PC-9 (cell line): ENCODE results near the gene SKI.

Experiments used
- EZH2 ChIP-seq: fragments of 200-600 bp; sonication (generic); IDR thresholded peaks from 2 replicates; pipeline ENCODE4 v1.8.0; 2017; ENCODE audit warnings: antibody characterized with exemption, low read depth
- TF ChIP-seq, protein P1 (sequence below): fragments of 200-600 bp; sonication (generic); conservative IDR thresholded peaks from 2 replicates; pipeline ENCODE4 v1.6.1; 2017; ENCODE audit warnings: mixed run types, antibody characterized with exemption, mild to moderate bottlenecking, moderate library complexity

DNA sequence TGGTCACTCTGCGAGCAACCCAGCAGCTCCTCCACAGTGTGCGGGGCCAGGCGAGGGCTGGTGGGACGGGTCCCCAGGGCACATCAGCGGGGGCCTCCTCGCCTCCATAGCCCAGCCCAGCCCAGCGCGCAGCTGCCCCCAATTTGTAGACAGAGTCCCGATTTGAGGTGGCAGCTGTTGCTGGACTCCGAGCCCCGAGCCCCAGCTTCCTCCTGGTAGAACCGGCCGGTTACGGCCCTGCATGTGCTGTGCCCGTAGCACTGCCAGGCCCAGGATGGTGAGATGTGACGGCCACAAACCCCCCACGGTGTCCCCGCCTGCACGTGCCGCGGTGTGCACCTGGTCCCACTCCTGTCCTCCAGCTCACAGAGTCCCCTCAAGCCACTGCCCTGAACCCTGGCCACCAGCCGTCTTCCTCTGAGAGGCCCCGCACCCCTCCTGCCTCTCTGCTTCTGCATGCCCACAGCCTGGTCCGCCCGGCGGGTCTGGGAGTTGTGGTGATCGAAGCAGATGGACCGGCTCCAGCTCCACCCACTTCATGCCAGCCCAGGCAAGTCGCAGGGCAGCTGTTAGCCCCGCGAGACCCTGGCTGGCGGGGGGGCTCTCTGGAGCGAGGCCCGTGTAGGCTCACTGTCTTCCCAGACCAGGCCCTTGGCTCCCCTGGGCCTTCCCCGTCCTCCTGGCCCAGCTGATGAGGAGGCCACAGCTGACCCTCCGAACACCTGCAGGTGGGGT lies 107.8 kb downstream of the SKI start:
- TF ChIP-seq, protein P1, sequence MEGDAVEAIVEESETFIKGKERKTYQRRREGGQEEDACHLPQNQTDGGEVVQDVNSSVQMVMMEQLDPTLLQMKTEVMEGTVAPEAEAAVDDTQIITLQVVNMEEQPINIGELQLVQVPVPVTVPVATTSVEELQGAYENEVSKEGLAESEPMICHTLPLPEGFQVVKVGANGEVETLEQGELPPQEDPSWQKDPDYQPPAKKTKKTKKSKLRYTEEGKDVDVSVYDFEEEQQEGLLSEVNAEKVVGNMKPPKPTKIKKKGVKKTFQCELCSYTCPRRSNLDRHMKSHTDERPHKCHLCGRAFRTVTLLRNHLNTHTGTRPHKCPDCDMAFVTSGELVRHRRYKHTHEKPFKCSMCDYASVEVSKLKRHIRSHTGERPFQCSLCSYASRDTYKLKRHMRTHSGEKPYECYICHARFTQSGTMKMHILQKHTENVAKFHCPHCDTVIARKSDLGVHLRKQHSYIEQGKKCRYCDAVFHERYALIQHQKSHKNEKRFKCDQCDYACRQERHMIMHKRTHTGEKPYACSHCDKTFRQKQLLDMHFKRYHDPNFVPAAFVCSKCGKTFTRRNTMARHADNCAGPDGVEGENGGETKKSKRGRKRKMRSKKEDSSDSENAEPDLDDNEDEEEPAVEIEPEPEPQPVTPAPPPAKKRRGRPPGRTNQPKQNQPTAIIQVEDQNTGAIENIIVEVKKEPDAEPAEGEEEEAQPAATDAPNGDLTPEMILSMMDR, result no peak
- no peak for TF ChIP-seq EZH2
